ENCODE measurements around the gene ACO1.
A peak's percentile ranks its signal among the peaks of the same experiment; 100 is the strongest.
"Not testable (repeated sequence)": the region's sequence is repeated elsewhere in the genome, so short reads cannot be mapped to it uniquely, and the experiment has no call there.

The ACO1 gene

GRCh38 chr9:32347571-32347970, 36.9 kb upstream of the ACO1 start:
- TF ChIP-seq CTCF (conservative IDR thresholded peaks at IDR 0.05) (no peak), ZFX (IDR thresholded peaks at IDR 0.05) (no peak)
- H3K27ac ChIP-seq, result no peak overlapping the region

- H3K27ac ChIP-seq, result no peak overlapping the region
- TF ChIP-seq CTCF (conservative IDR thresholded peaks at IDR 0.05), result no peak
- no peak for TF ChIP-seq ZFX (IDR thresholded peaks at IDR 0.05)
Observed at GRCh38 chr9:32348106-32348695, 36.2 kb upstream of the ACO1 start.

GRCh38 chr9:32349013-32349412, 35.4 kb upstream of the ACO1 start:
- H3K27ac ChIP-seq, result no peak overlapping the region
- no peak for TF ChIP-seq ZFX (IDR thresholded peaks at IDR 0.05)
- TF ChIP-seq CTCF (conservative IDR thresholded peaks at IDR 0.05), result no peak

GRCh38 chr9:32350682-32351081, 33.8 kb upstream of the ACO1 start:
- no peak overlapping the region for H3K27ac ChIP-seq
- TF ChIP-seq ZFX (IDR thresholded peaks at IDR 0.05), result no peak
- TF ChIP-seq CTCF (conservative IDR thresholded peaks at IDR 0.05), result peak; percentile 59

GRCh38 chr9:32351845-32352244, 32.6 kb upstream of the ACO1 start:
- peak; percentile 25 for TF ChIP-seq CTCF (conservative IDR thresholded peaks at IDR 0.05)
- TF ChIP-seq ZFX (IDR thresholded peaks at IDR 0.05), result no peak
- H3K27ac ChIP-seq, result no peak overlapping the region

- H3K27ac ChIP-seq, result not testable (repeated sequence)
Observed at GRCh38 chr9:32353476-32353875, 31.0 kb upstream of the ACO1 start.

- no peak overlapping the region for H3K27ac ChIP-seq
- TF ChIP-seq CTCF (conservative IDR thresholded peaks at IDR 0.05), result no peak
- TF ChIP-seq ZFX (IDR thresholded peaks at IDR 0.05), result no peak
Observed at GRCh38 chr9:32359452-32359851, 25.0 kb upstream of the ACO1 start.

GRCh38 chr9:32360983-32361673, 23.3 kb upstream of the ACO1 start:
- no peak overlapping the region for H3K27ac ChIP-seq
- no peak for TF ChIP-seq CTCF (conservative IDR thresholded peaks at IDR 0.05)

Measured in C4-2B (cell line).